A549 treated with Hydrocortisone at 1 μM for 4 hours (cell line): ENCODE data around the gene PLS1. TPM values are rescaled to one million over a fixed set of nuclear protein-coding genes. Genes with fewer than 3 reads are reported as not detected.

Experiments used
- total RNA-seq: library from RNA; stranded (reverse); fragments of 200-300 nt; extraction: Qiagen RNA extraction; gene quantifications from 5 replicates; pipeline ENCODE4 v1.2.3, GENCODE V29; 2022

Gene PLS1, protein sequence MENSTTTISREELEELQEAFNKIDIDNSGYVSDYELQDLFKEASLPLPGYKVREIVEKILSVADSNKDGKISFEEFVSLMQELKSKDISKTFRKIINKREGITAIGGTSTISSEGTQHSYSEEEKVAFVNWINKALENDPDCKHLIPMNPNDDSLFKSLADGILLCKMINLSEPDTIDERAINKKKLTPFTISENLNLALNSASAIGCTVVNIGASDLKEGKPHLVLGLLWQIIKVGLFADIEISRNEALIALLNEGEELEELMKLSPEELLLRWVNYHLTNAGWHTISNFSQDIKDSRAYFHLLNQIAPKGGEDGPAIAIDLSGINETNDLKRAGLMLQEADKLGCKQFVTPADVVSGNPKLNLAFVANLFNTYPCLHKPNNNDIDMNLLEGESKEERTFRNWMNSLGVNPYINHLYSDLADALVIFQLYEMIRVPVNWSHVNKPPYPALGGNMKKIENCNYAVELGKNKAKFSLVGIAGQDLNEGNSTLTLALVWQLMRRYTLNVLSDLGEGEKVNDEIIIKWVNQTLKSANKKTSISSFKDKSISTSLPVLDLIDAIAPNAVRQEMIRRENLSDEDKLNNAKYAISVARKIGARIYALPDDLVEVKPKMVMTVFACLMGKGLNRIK
- 8.8 to 11.7 TPM (median 10.3 TPM) in 5 replicates for total RNA-seq

DNA sequence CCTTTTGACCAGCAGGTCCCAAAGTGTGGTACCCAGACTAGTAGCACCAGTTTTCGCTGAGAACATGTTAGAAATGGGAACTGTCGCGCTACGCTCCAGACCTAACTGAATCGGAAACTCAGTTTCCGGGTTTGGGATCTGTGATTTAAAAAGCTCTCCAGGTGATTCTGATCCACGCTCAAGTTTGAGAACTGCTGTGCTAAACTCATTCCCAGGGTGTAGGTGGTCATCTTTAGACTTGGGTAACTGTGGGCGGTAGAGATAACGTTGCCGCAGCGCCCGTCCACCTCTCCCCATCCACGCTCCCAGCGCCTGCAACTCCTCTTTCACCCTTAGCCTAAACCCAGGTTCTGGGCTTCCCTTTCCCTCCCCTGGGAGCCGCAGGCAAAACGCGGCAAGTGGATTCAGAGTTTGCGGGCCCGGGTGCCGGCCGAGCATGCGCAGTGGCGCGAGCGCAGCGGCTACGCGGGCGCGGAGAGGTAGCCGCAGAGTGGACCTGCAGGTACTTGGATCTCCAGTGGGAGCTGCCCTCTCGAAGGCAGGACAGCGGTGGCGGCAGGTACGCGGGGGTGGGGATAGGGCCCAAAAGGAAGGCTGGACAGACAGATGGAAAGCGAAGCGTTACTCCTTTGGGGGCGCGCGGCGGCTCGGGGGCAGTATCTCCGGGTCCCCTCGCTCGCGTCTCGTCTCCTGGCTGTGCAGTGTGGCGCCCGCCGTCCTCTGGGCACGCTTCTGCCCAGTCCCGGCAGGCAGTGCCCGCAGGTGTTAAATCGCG, at the start of gene PLS1:
Gene PLS1, plus strand, starts transcription at position 443 of the 775 bp plus-strand sequence. CDS start 67,845 bp downstream, outside the sequence.

DNA sequence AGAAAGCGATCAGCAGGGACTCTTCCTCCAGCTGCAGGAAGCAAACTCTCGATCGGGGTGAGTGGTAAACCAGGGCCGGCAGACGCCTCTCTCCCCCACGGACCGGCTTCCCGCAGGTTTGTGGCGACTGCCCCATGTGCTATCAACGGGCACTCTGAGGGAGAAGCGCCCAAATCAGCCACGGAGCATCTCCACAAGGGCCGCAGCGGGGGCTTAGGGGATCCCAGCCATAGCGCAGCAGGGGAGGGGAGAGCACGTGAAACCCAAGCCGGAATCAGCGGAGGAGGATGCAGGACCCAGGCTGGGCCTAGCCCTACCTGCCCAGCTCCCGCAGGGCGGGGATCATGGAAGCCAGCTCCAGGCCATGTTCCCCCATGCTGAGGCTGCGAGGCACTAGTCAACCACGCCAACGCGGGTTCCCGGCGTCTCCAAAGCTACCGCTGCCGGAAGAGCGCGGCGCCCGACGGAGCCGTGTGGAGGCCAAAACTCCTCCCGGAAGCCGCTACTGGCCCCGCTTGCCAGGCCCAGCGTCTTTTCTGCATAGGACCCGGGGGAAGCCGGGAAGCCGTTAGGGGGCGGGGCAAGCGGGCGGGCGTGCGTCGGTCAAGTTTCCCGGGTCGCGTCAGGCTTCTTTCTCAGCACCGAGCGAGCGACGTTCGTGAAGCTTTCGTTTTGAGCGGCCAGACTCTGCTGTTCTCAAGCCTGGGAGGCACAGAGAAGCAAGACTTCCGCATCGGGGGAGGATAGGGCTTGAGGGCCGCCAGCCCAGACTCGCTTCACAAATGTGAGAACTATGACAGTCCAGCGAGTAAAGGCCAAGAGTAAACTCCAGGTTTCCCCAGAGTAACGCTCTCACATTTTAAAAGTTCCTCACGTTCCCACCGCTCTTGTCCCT, 17.6 kb upstream of the PLS1 start, which contains the start of gene ATR:
Gene ATR, minus strand, starts transcription at position 405 of the 895 bp plus-strand sequence. Its CDS starts 29 bp downstream, at position 376.

DNA sequence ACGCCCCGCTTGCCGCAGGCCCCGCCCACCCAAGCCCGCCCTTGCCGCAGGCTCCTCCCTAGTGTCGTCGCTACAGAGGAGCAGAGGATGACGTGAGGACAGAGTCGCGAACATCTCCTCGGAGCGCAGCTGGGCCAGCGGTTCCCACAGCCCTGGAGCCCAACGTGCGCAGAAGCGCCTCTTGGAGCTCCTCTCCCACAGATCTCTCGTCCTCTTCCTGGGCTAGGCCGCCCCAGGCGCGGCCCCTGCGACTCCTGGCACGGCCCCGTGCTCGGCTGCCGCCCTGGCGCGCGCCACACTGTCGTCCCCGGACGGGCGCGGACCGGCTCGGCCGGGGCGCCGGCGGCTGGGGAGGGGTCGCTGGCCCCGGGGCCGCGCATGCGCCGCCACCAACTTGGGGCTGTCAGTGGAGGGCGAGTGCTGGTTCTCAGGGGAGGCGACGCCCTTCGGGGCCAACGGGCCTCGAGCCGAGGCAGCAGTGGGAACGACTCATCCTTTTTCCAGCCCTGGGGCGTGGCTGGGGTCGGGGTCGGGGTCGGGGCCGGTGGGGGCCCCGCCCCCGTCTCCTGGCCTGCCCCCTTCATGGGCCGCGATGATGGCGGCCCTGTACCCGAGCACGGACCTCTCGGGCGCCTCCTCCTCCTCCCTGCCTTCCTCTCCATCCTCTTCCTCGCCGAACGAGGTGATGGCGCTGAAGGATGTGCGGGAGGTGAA, 127.9 kb downstream of the PLS1 start, which contains the start of gene TRPC1:
Gene TRPC1, plus strand, starts transcription at position 67 of the 714 bp plus-strand sequence. Its CDS starts 526 bp downstream, at position 593.

Other genes starting within 250 kb of the PLS1 start
- 2.9 to 6.3 TPM (median 4.2 TPM) in 5 replicates for gene XRN1, start 148.4 kb upstream of the PLS1 start, total RNA-seq
- gene ATR, start 17.7 kb upstream of the PLS1 start, total RNA-seq, result 11.0 to 14.7 TPM (median 11.9 TPM) in 5 replicates
- 4.9 to 10.0 TPM (median 7.7 TPM) in 5 replicates for gene TRPC1, start 127.6 kb downstream of the PLS1 start, total RNA-seq